AG08396 (cell line): ENCODE results near the gene TESMIN.

Experiments
- DNase-seq: peaks from one replicate; pipeline ENCODE4 v3.0.0; 2012; ENCODE audit warnings: low spot score, mixed read lengths

The TESMIN gene

GRCh38 chr11:68710409-68710808, 40.9 kb downstream of the TESMIN start:
- no peak for DNase-seq

DNA sequence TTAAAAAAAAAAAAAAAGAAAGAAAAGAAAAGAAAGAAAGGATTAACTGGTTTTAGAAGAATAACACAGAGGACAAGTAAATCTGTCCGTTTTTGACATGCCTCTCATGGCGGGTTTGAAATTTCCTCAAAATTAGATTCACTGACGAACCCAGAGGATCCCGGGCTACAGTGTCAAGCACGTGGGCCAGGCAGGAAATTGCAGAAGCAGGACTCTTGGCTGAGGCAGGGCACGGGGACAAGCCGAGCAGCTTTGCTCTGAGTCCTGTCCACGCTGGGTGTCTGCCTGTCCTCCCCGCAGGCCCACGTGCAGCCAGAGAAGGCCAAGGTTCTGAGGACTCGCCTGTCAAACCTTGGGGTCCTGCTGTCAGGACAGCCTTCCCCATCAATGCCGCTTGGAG, 42.3 kb downstream of the TESMIN start:
- no peak for DNase-seq

GRCh38 chr11:68707527-68707926, 43.8 kb downstream of the TESMIN start:
- no peak for DNase-seq

DNA sequence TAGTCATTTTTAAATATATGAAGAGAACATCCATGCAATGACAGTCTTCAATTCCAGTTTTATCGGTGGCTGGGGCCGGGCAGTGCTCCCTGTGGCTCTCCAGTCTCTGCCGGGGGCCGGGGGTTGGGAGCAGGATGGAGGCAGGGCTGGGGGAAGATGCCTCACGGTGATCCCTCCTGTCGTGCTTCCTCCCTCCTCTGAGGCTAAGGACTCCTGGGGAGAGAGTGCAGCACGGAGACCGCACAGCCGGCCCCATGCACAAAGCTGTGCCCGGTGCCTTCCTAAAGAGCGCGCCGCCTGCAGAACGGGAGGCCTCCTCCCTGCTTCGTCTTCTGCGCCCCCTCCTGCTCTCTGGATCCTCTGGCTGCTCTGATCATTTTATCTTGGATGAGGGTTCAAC, 46.4 kb downstream of the TESMIN start:
- no peak for DNase-seq

- DNase-seq = no peak
Measured at GRCh38 chr11:68698993-68699392, 52.3 kb downstream of the TESMIN start.

DNA sequence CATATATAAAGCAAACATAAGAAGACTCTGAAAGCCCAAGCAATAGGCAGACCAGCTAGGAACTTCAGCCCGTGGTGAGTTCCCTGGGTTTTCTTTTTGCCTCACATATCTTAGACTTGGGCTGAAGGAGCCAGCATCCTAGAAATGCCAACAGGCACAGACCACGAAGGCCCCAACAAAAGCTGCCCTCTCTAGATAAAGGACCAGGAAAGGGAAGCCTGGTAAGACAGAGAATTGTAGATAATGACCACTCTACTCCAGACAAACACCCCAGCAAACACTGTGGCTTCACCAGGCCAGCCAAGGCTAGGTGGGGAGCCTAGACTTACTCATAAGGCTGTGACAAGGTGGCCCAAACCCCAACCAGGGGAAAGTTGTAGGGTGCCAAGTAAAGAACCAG, 55.8 kb downstream of the TESMIN start:
- DNase-seq = no peak

DNA sequence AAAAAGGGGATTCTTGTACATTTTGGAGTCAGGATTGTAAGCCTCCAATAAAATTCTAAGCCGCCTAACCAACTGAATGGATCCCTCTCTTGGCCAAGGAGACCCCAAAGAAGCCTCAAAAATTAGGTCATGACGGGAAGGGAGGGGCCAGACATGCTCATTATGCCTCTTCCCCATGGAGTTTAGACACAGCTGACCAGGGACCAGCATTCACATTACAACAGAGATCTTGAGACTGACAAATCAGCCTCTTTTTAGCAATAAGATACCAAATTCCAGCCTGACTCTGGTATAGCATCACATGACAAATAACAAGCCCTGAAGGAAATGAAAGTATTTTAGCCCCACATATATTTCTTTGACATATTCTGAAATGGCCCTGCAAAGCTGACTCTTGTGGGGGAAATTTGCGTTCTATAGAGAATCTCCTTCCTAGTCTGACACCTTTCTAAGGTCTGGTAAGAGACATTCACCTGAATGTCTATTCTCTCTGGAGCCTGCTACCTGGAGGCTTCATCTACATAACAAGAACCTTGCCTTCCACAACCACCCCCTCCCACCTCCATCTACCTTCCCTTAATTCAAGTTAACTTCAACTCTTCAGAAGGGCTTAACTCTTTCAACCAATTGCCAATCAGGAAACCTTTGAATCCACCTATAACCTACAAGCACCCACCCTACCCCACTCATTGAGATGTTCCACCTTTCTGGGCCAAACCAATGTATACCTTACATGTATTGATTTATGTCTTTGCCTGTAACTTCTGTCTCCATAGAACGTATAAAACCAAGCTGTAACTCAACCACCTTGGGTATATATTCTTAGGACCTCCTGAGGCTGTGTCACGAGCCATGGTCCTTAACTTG, 56.7 kb downstream of the TESMIN start:
- DNase-seq = no peak

GRCh38 chr11:68693484-68693882, 57.8 kb downstream of the TESMIN start:
- DNase-seq = no peak

DNA sequence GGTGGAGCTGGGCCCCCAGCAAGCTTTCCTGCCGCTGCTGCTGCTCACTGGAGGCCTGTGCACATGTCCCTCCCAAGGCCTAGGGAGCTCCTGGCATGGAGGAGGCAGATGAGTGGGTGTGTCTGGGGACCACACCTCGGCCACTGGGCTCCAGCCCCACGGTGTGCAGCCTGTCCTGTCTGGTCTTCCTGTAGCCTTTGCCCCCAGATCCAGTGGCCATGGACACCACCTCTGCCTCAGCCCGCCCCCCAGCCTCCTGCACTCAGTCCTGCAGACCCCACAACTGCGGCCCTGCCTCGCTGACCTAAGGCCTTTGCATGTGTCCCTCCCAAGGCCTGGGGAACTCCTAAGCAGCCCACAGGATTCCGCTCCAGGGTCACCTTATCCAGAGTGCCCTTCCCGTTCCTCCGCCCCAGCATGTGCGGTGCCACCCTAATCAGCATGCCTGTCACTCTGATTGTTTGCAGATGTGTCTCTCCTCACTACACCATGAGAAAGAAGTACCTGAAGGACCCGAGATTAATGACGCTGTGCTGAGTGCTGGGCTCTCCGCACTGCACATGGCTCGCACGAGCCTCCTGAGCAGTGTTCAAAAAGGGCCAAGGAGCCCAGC, 58.3 kb downstream of the TESMIN start:
- DNase-seq = no peak

DNA sequence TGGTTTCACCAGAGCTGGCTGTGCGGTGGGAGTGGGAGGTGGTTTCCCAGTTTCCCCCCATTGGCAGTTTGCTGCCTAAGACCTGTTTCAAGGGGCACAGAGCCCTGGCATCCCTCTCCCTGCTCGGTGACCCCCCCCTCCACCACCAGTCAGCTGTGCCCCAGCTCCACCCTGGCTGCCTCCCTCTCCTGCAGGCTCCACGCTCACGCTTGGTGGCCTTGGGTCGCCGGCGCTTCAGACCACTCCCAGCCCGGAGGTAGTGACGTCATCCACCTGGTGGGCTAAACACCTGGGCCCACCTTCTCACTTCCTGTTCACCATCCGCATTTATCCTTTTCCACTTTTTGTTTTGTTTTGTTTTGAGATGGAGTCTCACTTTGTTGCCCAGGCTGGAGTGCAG, 59.2 kb downstream of the TESMIN start:
- DNase-seq = no peak

DNA sequence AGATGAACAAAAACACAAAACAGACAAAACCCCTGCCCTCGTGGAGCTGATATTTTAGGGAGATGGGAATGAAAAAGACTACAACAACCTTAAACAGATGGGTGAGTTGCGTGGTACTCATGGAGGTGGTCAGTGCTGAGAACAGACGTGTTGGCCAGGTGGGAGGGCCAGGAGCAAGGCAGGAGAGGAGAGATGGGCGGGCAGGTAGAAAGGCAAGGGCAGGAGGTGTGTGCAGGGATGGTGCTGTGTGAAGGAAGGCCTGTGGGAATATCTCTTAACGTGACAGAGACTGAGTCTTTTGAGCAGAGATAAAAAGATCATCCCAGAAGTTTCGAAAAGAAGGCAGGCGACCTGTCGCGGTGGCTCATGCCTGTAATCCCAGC, 59.9 kb downstream of the TESMIN start:
- no peak for DNase-seq

- no peak for DNase-seq
Measured at GRCh38 chr11:68690671-68691401, 60.5 kb downstream of the TESMIN start.

GRCh38 chr11:68689737-68690625, 61.3 kb downstream of the TESMIN start:
- DNase-seq = no peak

DNA sequence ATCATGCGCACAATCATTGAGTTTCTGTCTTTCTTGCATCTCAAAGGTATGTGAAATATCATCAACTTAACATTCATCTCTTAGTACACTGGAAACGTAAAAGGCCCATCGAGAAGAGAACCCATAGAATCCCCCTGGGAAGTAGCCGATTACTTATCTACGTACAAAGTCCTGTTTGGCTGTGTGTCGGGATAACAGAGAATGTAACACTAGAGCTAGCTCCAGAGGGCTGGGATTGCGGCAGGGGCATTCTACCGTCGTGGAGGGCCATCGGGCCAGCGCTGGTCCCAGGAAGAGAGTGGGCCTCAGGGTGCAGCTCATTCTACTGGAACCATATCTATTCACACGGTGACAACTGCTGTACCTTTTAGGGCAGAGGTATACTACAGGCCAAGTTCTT, 62.4 kb downstream of the TESMIN start:
- no peak for DNase-seq

GRCh38 chr11:68687986-68688385, 63.3 kb downstream of the TESMIN start:
- DNase-seq = no peak

DNA sequence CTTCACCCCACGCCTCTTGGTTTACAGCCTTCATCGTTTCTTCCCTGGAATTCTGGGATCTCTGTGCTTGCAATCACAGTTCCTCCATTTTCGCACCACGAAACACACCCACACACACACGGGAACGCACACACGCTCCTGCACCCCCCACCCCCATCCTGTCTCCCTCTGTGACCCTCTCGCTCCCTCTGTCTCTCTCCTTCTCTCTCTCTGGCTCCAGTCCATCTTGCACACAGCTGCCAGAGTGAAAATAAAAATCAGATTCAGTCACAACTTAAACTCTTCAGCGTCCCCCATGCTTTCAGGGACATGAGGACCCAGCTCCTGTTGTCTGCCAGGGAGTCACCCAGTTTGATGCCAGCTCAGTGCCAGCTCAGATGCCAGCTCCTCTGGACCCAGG, 64.0 kb downstream of the TESMIN start:
- no peak for DNase-seq

DNA sequence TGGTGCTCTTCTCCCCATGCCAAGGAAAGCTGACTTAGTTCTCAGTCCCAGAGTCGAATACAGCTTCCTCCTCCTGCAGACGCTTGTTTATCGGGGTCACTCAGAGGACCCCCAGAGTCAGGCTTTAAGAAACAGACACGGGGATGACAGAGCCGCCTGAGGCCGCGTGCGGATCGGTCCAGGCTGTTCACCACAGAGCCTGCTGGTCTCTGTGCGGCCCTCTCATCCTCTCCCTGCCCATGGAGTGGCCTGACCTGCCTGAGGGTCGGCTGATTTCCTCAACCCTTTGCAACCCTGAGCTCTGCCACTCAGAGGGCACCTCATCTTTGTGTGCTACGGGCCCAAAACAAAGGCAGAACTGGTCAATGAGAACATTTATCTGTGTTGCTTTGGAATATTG, 64.8 kb downstream of the TESMIN start:
- DNase-seq = no peak

DNA sequence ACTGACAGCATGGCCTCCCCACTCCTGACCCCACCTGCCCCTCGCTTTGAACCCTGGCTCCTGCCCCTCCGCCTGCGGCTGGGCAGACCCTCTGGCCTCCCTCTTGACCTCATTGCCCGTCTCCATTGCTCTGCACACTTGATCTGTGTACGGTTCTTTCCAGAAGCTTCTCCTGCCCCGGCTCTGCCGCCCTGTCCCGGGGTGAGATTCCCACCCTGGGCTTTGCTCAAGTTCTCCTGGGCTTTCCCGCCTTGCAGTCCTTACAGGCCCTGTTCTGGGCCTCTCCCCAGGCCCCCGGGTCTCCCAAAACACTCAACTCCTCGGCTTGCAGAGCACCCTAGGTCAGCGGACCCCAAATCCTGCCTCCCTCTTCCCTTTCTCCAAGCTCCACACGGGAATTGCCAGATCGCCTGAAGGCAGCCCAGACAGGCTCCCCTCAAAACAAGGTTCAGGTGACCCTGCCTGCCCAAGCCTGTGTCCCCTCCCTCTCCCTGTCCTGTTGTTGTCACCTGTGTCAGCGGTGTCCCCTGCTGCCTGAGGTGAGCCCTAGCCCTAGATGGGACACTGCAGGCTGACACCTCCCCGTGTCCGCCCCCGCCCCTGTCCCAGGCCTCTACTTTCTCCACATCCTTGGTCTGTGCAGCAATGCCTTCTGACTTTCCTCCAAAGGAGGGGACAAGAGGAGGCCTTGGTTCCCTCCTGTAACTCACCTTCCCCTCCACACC, 65.5 kb downstream of the TESMIN start:
- no peak for DNase-seq

GRCh38 chr11:68684385-68685356, 66.6 kb downstream of the TESMIN start, which contains the start of gene GAL:
Gene GAL, plus strand, starts transcription at chr11:68684544. Its CDS starts 380 bp downstream, at chr11:68684924.
- peak; percentile 75 for DNase-seq
